Kidney (tissue), 14 donors: ENCODE measurements around the gene TRAPPC3L. TPM values are rescaled to one million over a fixed set of nuclear protein-coding genes. Genes with fewer than 3 reads are reported as not detected.

Experiments used
- DNase-seq, 5 donors: peaks; one replicate each; pipeline ENCODE4 v3.0.0-alpha.2; 2013 to 2020
- FAIRE-seq: peaks from 2 replicates; lab custom pipeline; 2012; peaks lifted over from hg19 to GRCh38; lab: Jason Lieb, UNC
- H3K27ac ChIP-seq, 2 donors: one replicate each; pipeline ENCODE4 v1.7.0; 2013; ENCODE audit warnings: low read depth in 2 of 2, low read length in 2 of 2, inconsistent platforms in 1 of 2
- H3K27me3 ChIP-seq: one replicate; pipeline ENCODE4 v1.7.1; 2013; ENCODE audit warnings: low read length, inconsistent platforms; ENCODE audit not compliant: control insufficient read depth, insufficient read depth
- H3K36me3 ChIP-seq, 3 donors: one replicate each; pipeline versions ENCODE4 v1.7.0 to v1.7.1; 2013; ENCODE audit warnings: low read length in 3 of 3, control low read depth in 1 of 3, inconsistent platforms in 1 of 3; ENCODE audit not compliant: insufficient read depth in 3 of 3, control insufficient read depth in 2 of 3
- H3K4me1 ChIP-seq, 3 donors: one replicate each; pipeline versions ENCODE4 v1.7.0 to v1.7.1; 2013; ENCODE audit warnings: low read length in 3 of 3, inconsistent platforms in 1 of 3, low read depth in 1 of 3; ENCODE audit not compliant: control insufficient read depth in 2 of 3, insufficient read depth in 2 of 3
- H3K4me3 ChIP-seq, 3 donors: one replicate each; pipeline versions ENCODE4 v1.7.0 to v1.8.1; 2013; ENCODE audit warnings: low read length in 3 of 3, control low read depth in 1 of 3, inconsistent platforms in 1 of 3
- H3K9ac ChIP-seq, 3 donors: one replicate each; pipeline versions ENCODE4 v1.7.0 to v1.7.1; 2013; ENCODE audit warnings: low read length in 3 of 3, control low read depth in 1 of 3, inconsistent platforms in 1 of 3
- H3K9me3 ChIP-seq, 3 donors: one replicate each; pipeline versions ENCODE4 v1.7.0 to v1.7.1; 2013; ENCODE audit warnings: low read length in 3 of 3, control low read depth in 1 of 3, inconsistent platforms in 1 of 3; ENCODE audit not compliant: control insufficient read depth in 2 of 3, insufficient read depth in 1 of 3
- intact Hi-C: fragments of 100-400 bp; cut with DNase I; formaldehyde crosslinking; loops from one replicate; pipeline ENCODE4 v1.11.1; 2022
- polyA plus RNA-seq: library from polyadenylated mRNA; stranded (reverse); fragments of 350-450 nt; fragmentation: Illumina TruSeq; extraction: RNeasy Lipid Tissue Mini Kit (QIAGEN cat#74804); gene quantifications from one replicate; pipeline ENCODE4 v1.2.3, GENCODE V29; 2014; ENCODE audit warnings: low read depth, low replicate concordance; ENCODE audit not compliant: insufficient read depth
- total RNA-seq: library from RNA; stranded (reverse); fragmentation: NEBNext Ultra II Directional; extraction: Animal tissue kit (Norgen Biotek cat#: 25700); gene quantifications from one replicate; pipeline ENCODE4 v1.2.1, GENCODE V29; 2021
- TF ChIP-seq, protein P1 (sequence below): IDR thresholded peaks from 3 replicates; pipeline ENCODE4 v1.5.1; 2012; ENCODE audit warnings: mild to moderate bottlenecking, moderate library complexity, borderline replicate concordance; ENCODE audit not compliant: insufficient read depth; ENCODE audit errors: extremely low read depth
- donor health status: control.
- donor health status: control.
- donor health status: control.
- donor health status: control.
- donor health status: control.
- donor health status: DM: yes; HTN: yes; CAD: no.
- donor health status: Normal renal cell carcinoma (clear cell type).

The TRAPPC3L gene
- total and polyA plus RNA-seq, 2 donors from 2014 or later, result not detected

DNA sequence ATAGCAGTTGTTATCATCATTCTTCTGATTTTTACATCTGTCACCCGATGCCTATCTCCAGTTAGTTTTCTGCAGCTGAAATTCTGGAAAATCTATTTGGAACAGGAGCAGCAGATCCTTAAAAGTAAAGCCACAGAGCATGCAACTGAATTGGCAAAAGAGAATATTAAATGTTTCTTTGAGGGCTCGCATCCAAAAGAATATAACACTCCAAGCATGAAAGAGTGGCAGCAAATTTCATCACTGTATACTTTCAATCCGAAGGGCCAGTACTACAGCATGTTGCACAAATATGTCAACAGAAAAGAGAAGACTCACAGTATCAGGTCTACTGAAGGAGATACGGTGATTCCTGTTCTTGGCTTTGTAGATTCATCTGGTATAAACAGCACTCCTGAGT lies 82.2 kb downstream of the TRAPPC3L start:
- intact Hi-C loops, result no loop called here
- no peak for DNase-seq
- Histone ChIP-seq H3K9me3 (no peaks in the 10 kb centered on the region), H3K36me3 (no peaks in the 10 kb centered on the region), H3K4me1 (no peaks in the 10 kb centered on the region), H3K9ac (no peak overlapping the region), H3K27ac (no peak overlapping the region), H3K27me3 (no peaks in the 10 kb centered on the region), H3K4me3 (no peak overlapping the region)
- TF ChIP-seq, protein P1, sequence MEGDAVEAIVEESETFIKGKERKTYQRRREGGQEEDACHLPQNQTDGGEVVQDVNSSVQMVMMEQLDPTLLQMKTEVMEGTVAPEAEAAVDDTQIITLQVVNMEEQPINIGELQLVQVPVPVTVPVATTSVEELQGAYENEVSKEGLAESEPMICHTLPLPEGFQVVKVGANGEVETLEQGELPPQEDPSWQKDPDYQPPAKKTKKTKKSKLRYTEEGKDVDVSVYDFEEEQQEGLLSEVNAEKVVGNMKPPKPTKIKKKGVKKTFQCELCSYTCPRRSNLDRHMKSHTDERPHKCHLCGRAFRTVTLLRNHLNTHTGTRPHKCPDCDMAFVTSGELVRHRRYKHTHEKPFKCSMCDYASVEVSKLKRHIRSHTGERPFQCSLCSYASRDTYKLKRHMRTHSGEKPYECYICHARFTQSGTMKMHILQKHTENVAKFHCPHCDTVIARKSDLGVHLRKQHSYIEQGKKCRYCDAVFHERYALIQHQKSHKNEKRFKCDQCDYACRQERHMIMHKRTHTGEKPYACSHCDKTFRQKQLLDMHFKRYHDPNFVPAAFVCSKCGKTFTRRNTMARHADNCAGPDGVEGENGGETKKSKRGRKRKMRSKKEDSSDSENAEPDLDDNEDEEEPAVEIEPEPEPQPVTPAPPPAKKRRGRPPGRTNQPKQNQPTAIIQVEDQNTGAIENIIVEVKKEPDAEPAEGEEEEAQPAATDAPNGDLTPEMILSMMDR, result no peak
- FAIRE-seq, result no peak

DNA sequence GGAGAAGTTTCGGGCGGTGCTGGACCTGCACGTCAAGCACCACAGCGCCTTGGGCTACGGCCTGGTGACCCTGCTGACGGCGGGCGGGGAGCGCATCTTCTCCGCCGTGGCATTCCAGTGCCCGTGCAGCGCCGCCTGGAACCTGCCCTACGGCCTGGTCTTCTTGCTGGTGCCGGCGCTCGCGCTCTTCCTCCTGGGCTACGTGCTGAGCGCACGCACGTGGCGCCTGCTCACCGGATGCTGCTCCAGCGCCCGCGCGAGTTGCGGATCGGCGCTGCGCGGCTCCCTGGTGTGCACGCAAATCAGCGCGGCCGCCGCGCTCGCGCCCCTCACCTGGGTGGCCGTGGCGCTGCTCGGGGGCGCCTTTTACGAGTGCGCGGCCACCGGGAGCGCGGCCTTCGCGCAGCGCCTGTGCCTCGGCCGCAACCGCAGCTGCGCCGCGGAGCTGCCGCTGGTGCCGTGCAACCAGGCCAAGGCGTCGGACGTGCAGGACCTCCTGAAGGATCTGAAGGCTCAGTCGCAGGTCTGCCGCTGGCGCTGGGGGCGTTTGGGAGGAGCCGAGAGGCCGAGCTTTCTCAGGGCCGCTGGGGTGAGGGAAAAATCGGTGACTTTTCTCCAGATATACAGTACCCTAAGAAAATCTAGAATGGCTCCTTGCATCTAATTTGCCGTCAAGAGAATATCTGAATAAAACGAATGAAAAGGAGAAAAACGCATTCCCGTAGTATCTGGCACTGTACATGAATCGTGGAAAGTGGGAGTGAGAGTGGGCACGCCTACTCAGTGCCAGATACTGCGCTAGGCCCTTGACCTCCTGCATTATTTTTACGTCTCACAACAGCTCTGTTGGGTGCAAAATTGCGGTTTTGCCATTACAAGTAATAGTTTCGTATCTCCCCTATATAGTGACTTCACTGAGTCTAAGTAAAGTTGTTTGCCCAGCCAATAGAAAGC lies 83.3 kb downstream of the TRAPPC3L start:
- Histone ChIP-seq H3K9ac (peak overlapping the region in 1 of 3 donors; percentile 12), H3K9me3 (no peaks in the 10 kb centered on the region), H3K36me3 (no peaks in the 10 kb centered on the region), H3K27ac (peak overlapping the region; percentile 3 to 18), H3K27me3 (no peaks in the 10 kb centered on the region), H3K4me3 (peak overlapping the region; percentile 26 to 53 (median 49)), H3K4me1 (no peaks in the 10 kb centered on the region)
- TF ChIP-seq, protein P1, result no peak
- DNase-seq (peak; percentile 77 to 85 (median 83)), FAIRE-seq (no peak)
- intact Hi-C loops, result no loop called here

DNA sequence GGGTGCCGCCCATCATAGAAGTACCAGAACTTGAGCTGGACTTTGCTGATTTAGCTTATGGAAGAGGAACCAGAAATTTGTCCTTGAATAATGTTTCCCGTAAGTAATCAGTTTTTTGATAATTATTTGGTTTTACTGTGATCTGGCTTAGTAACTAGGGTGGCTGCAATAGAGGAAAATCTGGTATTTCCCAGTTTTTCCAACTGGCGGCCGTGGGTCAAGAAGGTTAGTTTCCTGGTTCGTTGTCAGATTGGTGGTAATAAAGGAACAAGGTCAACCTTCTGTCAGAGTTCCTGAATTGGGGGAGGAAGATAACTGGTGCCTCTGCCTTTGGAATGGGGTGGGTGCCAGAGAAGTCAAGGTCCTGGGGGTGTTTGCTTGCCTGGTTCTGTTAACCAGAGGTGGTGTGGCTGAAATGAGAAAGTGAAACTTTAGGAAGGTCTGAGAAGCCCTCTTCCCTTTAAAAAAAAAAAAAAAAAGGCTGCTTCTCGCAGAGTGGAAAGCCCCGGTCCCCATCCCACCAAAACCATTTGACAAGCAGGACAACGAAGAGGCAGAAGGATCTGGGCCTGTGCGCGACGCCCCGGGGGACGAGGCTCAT lies 84.1 kb downstream of the TRAPPC3L start, which contains the start of gene CALHM6:
Gene CALHM6, plus strand, starts transcription at position 45 of the 601 bp plus-strand sequence. Its CDS starts 555 bp downstream, at position 600.
- H3K36me3 ChIP-seq, result no peaks in the 10 kb centered on the region
- TF ChIP-seq, protein P1, result no peak
- H3K4me3 ChIP-seq, result peak within 1 kb of the TSS; percentile 26 to 53 (median 49)
- H3K4me1 ChIP-seq, result no peaks in the 10 kb centered on the region
- no peaks in the 10 kb centered on the region for H3K27me3 ChIP-seq
- intact Hi-C loops, result no loop called here
- no peaks in the 10 kb centered on the region for H3K9me3 ChIP-seq
- peak within 1 kb of the TSS in 1 of 3 donors; percentile 12 for H3K9ac ChIP-seq
- DNase-seq (no peak), FAIRE-seq (no peak)
- peak within 1 kb of the TSS; percentile 3 to 18 for H3K27ac ChIP-seq
